Hepatic stellate cell (primary cell): ENCODE results near the gene LYPD6B.
"Not testable (repeated sequence)": the region's sequence is repeated elsewhere in the genome, so short reads cannot be mapped to it uniquely, and the experiment has no call there.

ENCODE experiments used
- DNase-seq: peaks from one replicate; pipeline ENCODE4 v3.0.0; 2011; ENCODE audit warnings: low spot score

The LYPD6B gene

GRCh38 chr2:149213764-149214493 is 175.4 kb downstream of the LYPD6B start:
- no peak for DNase-seq

GRCh38 chr2:149218497-149218896 is 180.0 kb downstream of the LYPD6B start:
- no peak for DNase-seq

- no peak for DNase-seq
Measured at GRCh38 chr2:149219856-149220255, 181.4 kb downstream of the LYPD6B start.

GRCh38 chr2:149221002-149221401 is 182.5 kb downstream of the LYPD6B start:
- DNase-seq = no peak

GRCh38 chr2:149221898-149222297 is 183.4 kb downstream of the LYPD6B start:
- DNase-seq = no peak

- no peak for DNase-seq
Measured at GRCh38 chr2:149223472-149224095, 185.1 kb downstream of the LYPD6B start.

- no peak for DNase-seq
Measured at GRCh38 chr2:149224543-149224942, 186.0 kb downstream of the LYPD6B start.

- DNase-seq = no peak
Measured at GRCh38 chr2:149225446-149225845, 186.9 kb downstream of the LYPD6B start.

- DNase-seq = no peak
Measured at GRCh38 chr2:149226790-149227189, 188.3 kb downstream of the LYPD6B start.

- no peak for DNase-seq
Measured at GRCh38 chr2:149235816-149236375, 197.4 kb downstream of the LYPD6B start.

GRCh38 chr2:149236410-149236809 is 197.9 kb downstream of the LYPD6B start:
- no peak for DNase-seq

GRCh38 chr2:149246186-149246585 is 207.7 kb downstream of the LYPD6B start:
- DNase-seq = no peak

- DNase-seq = not testable (repeated sequence)
Measured at GRCh38 chr2:149251436-149251835, 212.9 kb downstream of the LYPD6B start.

GRCh38 chr2:149256877-149257276 is 218.4 kb downstream of the LYPD6B start:
- not testable (repeated sequence) for DNase-seq

GRCh38 chr2:149258531-149258930 is 220.0 kb downstream of the LYPD6B start:
- DNase-seq = no peak

- no peak for DNase-seq
Measured at GRCh38 chr2:149259136-149259535, 220.6 kb downstream of the LYPD6B start.

- no peak for DNase-seq
Measured at GRCh38 chr2:149261692-149262091, 223.2 kb downstream of the LYPD6B start.
